DMS53 (cell line): ENCODE measurements around the gene ALPP.
"Not testable (repeated sequence)": the region's sequence is repeated elsewhere in the genome, so short reads cannot be mapped to it uniquely, and the experiment has no call there.

Experiments used
- DNase-seq: peaks from one replicate; lab custom pipeline; 2025; lab: John Stamatoyannopoulos, UW

ALPP gene

DNA sequence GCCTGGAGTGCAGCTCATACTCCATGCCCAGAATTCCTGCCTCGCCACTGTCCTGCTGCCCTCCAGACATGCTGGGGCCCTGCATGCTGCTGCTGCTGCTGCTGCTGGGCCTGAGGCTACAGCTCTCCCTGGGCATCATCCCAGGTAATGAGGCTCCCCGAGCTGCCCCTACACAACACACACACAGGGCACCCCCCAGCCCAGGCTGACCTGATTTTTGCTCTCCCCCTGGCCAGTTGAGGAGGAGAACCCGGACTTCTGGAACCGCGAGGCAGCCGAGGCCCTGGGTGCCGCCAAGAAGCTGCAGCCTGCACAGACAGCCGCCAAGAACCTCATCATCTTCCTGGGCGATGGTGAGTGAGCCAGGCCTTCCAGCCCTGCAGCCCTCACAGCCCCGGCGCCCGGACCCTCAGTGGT is at the start of gene ALPP:
Gene ALPP (plus strand): TSS at position 17 of the 417 bp plus-strand sequence. CDS start 52 bp downstream, at position 69.
- not testable (repeated sequence) for DNase-seq

DNA sequence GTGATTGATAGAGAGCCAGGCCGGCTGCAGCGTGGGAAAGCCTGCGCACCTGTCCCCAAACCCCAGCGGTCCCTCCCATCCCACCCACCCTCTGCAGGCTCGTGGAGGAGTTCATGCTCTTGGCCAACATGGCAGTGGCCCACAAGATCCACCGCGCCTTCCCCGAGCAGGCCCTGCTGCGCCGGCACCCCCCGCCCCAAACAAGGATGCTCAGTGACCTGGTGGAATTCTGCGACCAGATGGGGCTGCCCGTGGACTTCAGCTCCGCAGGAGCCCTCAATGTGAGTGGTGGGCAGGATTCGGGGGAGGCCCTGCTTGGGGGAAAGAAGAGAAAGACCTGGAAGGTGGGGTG is 48.9 kb upstream of the ALPP start:
- no peak for DNase-seq

DNA sequence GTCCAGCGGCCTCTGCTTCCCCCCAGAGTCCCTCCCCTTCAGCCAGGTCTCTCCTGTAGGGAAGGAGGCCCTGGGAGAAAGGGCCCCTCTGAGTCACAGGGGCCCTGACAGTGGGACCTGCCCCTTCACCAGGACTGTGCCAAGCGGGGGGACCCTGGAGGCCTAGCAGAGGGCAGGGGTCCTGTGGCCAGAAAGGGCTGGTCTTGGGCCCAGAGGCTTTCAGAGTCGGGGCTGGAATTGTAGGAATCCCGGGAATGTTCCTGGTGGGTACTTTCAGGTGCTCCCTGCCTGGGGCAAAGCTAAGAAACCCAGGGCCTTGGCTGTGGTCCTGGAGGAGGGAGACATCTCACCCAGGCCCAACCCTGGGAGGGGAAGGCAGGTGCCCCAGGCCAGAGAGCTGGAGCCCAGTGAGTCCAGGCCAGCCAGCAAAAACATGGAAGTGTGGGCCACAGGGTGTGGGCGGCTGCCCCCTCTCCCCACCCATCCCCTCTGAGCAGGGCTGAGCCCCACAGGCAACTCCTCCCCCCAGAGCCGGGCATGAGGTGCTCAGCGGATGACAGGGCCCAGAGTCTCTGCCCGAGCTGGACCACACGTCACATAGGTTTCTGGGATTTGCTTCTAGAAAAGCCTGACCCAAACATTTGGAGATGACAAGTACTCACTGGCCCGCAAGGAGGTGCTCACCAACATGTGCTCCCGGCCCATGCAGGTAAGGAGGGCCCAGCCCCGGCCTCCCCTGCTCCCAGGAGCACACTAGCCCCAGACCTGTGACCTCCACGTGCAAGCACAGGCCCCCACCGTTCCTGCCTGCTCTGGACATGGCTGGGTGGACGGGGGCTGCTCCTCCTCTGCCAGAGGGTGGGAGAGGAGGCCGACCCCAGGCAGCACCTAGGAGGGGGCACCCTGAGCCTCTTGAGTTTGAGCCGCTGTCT is 48.2 kb upstream of the ALPP start:
- no peak for DNase-seq

DNA sequence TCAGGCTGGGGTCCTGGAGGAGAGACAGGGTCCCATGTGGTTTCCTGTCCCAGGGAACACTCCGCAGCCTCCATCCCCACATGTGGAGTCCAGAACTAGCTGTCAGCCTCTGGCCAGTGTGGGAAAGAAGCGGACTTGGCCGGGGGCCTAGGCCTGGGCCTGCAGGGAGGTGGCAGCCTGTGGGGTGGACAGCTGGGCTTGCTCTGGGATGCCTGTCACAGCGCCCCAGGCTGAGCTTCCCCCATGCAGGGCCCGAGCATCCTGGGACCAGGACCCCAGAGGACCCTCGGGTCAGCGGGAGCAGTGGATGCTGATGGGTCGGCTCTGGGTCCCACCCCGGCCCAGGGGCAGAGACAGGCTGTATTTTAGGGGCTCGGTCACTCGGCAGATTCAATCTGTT is 47.5 kb upstream of the ALPP start:
- not testable (repeated sequence) for DNase-seq

DNA sequence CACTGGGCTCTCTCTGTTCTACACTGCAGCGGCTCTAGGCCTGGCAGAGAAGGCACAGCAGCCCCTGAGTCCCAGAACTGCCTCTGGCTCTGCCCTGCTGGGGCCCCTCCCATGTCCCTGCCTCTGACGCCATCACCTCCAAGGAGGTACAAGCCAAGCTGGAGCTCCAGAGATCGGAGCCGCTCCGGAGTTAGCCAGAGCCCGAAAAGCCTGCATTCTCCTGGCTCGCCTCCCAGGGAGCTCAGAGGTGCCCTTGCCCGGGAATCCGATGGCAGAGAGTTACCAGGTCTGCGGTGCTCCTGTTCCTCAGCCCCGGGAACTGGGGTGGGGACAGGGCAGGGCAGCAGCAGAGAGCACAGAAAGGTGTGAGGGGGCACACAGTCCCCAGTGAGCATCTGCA is 46.9 kb upstream of the ALPP start:
- not testable (repeated sequence) for DNase-seq

DNA sequence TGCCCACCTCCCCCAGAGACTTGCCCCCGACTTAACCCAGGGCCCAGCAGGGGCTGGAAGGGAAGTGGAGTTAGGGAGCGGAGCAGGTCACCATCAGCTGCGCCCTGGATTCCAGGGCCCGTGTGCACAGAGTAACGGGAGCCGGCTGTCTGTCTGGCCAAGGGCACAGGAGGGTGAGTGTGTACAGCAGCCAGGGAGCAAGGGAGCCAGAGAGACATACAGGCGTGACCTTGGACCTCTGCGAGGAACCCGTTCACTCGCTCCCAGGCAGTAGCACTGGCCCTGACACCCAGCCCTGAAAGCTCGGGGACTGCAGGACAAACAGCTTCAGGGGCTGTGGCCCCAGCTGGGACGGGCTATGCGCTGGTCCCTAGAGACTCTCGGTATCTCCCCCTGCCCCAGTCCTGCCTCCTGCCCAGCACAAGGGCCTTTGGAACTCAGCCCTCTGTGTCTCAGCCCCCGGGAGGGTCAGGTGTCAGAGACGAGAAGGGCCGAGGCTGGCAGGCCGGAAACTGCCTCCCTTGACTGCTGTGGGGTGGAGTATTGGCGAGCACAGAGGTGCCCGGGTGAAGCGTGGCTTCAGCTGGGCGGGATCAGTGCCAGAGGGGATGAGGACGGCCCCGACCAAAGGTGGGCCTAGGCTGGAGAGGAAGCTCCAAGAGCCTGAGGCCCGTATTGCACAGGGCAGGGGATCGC is 46.2 kb upstream of the ALPP start:
- not testable (repeated sequence) for DNase-seq

DNA sequence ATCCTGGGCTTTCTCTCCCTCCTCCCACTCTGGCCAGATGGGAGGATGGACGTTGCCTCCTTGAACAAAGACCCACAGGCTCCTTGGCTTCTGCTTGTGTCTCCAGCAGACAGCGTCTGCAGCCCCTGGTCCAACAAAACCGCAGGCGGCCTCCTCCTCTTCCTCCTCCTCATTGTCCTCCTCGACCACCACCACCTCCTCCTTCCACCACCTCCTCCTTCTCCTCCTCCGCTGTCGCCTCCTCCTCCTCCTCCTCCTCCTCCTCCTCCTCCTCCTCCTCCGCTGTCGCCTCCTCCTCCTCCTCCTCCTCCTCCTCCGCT is 45.7 kb upstream of the ALPP start:
- DNase-seq = no peak

DNA sequence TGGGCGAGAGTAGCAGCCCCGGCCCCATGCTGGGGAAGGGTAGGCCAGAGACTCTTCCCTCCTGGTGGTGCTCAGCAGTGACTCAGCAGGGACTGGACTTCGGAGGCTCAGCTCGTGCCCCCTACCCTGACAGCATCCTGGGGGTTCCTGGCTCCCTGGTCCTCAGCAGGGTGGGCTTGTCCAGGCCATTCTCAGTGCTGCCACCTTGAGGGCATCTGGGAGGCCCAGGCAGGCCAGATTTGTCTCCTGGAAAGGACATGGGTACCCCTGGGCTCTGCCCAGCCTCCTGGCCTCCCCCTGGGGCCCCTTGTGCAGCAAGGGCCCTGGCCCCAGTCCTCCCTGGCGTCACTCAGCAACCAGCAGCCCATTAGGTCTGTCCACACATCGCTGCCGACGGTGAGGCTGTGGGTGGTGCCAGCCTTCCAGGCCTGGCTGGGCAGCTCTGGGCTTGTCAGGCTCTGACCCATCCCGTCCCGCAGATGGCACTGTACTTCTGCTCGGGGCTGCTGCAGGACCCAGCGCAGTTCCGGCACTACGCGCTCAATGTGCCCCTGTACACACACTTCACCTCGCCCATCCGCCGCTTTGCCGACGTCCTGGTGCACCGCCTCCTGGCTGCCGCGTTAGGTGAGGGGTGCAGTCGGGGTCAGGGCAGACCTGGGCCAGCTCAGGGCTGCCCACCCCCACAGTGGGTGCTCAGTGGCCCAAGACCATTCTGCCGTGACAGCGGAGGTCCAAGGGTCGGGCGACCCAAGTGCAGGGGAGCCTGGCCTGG is 45.0 kb upstream of the ALPP start:
- DNase-seq = peak; percentile 14

DNA sequence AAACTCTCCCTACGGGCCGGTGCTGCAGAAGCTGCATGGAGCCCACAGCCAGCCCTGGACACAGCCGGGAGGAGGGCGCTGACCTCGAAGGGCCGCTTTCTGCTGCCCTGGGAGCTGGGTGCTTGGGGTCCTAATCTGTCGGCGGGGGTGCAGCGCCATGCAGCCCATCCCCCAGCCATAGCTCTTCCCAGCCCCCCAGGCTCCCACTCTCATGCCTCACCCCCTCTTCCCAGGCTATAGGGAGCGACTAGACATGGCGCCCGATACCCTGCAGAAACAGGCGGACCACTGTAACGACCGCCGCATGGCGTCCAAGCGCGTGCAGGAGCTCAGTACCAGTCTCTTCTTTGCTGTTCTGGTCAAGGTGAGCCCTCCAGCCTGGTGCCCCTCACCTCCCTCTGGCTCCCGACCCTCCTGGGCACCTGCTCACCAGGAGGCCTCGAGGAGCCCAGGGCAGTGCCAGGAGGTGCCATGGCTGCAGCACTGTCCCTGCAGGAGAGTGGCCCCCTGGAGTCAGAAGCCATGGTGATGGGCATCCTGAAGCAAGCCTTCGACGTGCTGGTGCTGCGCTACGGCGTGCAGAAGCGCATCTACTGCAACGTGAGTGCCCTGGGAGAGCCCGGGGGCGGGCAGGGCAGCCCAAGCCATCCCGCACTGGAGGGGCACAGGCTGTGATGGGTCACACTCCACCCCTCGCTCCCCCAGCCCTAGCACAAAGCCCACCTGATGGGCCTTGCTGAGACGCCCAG is 44.2 kb upstream of the ALPP start:
- DNase-seq = not testable (repeated sequence)

DNA sequence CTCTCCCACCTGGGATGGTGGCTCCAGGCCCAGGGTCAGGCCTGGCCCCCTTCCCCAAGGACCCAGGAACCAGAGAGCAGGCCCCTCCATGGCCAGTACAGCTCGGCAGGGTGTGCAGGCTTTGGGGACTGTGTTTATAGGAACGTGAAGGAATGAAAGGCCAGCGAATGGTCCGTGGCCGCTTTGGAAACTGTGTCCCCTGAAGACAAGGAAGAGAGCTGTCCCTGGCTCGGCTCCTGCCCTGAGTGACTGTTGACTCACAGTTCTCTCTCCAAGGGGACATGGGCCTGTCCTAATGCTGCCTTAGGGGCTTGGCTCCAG is 43.7 kb upstream of the ALPP start:
- DNase-seq = not testable (repeated sequence)

DNA sequence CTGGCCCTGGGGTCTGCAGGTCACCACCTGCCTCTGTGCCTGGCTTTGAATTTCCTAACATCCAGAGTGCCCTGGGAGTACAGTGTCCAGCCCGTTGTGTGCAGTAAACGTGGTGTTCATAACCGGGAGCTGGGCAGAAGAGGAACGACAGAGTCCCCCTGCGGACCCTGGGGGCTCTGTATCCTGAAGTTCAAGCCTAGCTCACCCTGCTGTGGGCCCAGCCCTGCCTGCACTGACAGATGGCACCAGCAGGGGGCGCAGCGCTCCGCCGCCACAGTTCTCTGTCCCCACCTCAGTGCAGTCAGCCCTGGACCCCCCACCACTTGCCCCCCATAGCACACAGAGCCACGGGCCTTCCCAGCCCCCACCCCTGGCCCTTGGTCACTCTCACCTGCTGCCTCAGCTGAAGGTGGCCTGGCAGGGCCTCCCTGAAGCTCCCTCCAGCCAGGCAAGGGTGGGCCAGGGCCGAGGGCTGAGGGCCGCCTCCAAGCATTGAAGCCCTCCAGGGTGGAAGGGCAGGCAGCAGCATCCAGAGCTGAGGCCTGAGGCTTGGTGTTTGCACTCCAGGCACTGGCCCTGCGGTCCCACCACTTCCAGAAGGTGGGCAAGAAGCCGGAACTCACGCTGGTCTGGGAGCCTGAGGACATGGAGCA is 43.2 kb upstream of the ALPP start:
- DNase-seq = not testable (repeated sequence)

DNA sequence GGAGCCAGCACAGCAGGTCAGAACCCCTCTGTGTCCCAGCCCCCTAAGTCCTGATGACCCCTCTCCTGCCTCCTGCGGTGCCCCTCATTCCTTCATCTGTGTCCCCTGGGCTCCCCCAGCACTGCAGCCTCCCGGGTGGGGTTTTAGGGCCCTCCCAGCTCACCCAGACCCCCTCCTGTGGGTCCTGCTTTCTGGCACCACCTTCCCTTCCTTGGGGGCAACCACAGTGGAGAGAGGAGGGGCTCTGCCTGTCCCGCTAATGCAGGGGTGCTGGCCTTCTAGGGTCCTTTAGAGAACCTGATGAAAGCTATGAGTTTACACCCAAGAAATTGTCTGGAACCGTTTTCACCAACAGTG is 42.7 kb upstream of the ALPP start:
- DNase-seq = no peak

DNA sequence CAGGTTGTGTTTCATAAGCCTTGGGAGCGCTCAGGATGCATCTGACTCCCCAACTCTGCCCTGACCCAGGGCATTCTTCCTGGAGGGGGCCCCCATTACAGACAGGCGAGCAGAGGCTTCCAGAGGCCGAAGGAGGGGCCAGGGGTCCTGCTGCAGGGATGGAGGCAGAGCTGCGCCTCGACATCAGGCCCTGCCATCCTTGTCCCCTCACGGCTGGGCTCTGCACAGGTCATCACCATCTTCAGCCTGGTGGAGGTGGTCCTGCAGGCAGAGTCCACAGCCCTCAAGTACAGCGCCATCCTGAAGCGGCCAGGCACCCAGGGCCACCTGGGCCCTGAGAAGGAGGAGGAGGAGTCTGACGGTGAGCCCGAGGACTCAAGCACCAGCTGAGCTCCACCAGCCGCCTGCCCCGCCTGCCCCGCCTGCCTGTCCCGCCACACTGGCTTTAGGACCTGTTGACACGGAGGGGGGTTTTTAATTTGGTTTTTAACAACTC is 42.3 kb upstream of the ALPP start:
- DNase-seq = no peak

DNA sequence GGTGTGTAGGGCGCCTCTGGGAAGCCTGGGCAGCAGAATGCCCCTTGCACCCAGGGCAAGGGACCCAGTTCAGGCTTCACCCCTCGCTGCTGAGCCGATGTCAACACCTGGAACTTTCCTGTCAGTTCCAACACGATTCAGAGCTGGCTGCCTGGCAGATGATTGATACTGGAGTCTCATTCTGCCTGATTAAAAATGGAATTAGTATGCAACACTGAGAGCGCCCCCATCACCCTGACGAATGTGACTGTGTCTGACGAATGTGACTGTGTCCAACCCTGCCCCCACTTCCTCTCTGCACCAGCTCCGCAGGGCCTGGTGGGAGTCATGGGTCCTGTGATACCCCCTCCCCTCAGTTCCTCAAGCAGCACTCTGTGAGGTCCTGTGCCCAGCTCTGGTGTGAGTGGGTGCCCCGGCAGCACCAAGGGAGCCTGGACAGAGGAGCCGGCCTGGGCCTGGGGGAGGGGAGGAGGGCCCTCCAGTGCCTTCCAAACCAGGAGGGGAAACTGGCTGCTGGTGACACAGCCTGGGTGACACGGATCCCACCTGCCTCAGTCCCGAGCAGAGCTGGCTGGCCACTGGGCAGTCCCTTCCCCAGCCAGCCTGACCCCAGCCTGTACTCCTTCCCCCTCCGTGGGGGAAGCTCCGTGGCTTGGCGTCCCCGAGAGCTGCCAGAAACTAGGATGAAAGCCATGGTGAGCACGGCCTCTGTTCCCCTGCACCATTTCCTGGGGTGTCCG is 41.4 kb upstream of the ALPP start:
- no peak for DNase-seq

DNA sequence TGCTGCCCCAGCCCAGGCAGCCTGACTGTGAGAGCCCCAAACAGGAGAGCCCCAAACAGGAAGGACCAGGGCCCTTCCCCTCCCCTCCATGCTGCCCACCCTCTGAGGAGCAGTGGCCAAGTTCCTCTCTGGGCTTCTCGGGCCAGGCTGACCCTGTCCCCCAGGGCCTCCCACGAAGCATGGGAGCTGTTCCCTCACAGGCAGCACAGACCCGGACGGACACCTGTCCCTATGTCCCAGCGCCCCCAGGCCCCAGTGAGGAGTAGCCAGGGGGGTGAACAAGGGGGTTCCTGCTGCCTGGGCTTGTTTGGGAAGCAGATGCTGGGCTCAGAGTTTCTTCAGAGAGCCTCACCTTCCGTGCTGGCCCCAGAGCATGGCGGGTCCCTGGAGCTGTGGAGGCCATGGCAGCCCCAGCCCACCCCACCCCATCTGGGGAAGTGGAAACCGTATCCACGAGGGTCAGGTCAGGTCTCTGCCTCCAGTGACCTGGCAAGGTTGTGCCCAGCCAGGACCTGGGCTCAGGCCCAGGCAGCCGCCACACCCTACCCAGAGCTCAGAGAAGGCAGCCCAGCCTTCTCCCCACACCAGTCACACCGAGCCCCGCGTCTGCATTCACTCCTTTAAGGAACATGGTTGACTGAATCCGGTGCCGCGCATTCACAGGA is 40.3 kb upstream of the ALPP start:
- not testable (repeated sequence) for DNase-seq

DNA sequence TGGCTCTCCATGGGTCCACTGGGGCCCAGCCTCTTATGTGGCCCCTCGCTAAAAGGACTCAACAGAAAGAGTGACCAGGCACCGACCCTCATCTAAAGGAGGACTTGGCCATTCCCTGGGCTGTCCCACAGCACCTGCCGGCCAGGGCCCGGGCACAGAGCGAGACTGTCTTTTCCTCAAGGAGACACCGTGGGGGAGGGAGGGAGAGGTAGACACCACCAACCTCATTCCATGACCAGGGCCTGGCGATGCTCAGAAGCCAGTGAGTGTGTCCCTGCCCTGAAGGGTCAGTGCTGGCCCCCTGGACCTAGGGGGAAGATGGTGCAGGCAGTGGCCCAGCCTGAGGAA is 39.8 kb upstream of the ALPP start:
- DNase-seq = no peak

DNA sequence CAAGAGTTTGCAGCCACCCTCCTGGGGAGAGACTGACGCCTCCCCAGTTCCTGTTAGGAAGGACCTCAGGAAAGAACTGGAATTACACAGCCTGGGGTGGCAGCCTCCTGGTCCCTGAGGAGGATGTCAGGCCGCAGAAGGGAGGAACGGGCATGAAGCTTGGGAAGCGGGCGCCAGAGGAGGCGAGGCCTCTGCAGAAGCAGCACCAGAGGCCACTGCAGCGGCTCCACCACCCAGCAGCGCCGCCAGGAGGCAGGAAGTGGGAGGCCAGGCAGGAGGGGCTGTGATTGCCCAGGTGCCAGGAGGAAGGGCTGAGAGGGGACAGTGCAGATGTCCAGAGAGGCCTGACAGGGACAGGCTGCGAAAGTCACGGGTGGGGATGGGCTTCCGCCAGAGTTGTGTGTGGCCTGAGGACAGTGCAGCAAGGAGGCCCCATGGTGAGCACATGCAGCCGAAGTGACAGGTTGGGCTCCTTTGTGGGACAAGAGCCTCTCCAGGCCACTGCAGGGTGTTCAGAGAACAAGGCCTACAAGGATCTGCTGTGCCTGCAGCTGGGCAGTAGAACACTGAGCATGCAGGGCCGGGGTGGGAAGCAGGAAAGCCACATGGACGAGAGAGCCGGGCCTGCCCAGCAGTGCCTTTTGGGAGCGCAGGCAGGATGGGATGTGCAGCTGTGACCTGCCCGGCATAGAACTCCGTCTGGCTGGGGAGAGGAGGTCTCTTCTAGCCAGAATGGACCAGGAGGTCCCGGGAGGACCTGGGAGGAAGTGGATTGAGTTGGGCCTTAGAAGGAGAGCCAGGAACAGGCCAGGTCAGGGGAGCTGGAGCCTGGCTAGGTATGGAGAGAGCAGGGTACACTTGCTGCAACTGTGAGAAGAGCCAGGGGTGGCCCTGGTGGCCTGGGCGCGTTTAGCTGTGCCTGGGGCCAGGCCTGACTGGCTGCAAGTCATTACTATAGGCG is 39.1 kb upstream of the ALPP start:
- peak; percentile 28 for DNase-seq

DNA sequence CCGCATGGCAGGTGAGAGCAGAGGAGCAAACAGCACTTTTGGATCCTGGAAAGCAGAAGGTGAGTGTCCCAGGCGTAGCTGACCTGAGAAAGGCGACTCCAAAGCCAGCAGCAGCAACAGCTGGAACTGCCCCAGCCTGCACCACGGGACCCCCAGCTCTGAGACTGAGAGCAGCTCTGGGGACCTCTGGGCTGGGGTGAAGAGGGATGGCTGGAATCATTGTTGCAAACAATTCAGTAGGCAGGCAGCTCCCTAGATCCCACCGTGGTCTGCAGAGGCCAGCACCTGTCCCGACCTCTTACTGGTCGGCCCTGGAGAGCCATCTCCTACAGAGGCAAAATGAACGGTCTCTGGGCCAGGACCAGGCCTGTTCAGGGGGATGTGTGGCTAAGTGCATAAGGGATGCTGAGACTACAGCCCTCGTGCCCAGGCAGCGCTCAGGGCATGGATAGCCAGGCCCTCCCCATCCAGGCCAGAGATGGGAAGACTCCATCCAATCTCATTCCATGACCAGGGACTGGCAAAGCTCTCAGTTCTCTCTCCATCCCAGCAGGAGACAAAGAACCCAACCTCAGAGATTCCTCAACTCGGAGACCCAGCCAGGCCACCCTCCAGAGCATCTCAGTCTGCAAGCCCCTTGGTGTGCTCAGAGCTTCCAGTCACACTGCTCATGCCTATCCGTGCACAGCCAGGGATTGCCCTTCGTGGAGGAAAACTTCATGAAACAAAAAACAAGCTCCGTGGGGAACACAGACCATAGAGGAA is 38.2 kb upstream of the ALPP start:
- DNase-seq = no peak
